GM21529 (cell line): Measurements from ENCODE around the gene ARHGAP33.
"Not testable (repeated sequence)": the region's sequence is repeated elsewhere in the genome, so short reads cannot be mapped to it uniquely, and the experiment has no call there.

Experiments used
- ATAC-seq: cut with Tn5 transposase; IDR thresholded peaks from one replicate; pipeline ENCODE4 v1.9.1; 2021; ENCODE audit not compliant: unreplicated experiment

Gene ARHGAP33

GRCh38 chr19:35790981-35791813 is 15.8 kb downstream of the ARHGAP33 start:
- ATAC-seq = no peak

DNA sequence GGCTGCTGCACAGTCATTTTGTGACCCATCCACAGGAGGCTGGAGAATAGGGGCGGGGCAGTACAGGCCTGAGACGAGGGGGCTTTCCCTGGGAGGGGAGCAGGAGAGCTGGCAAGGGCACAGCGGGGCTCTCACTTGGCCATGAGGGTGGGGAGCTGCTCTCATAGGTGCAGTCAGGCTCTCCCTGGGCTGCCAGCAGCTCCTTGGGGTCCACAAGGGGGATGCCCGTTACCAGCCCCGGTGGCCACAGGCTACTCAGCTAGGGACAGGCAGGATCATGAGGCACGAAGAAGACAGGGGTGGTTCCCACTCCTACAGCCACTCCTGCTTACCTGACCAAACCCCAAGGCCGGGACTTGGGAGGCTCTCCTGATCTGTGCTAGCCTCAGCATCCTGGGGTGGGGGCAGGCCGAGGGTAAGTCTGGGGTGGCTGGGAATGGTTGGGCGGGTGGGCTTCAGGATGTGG is 16.5 kb downstream of the ARHGAP33 start:
- ATAC-seq = no peak

DNA sequence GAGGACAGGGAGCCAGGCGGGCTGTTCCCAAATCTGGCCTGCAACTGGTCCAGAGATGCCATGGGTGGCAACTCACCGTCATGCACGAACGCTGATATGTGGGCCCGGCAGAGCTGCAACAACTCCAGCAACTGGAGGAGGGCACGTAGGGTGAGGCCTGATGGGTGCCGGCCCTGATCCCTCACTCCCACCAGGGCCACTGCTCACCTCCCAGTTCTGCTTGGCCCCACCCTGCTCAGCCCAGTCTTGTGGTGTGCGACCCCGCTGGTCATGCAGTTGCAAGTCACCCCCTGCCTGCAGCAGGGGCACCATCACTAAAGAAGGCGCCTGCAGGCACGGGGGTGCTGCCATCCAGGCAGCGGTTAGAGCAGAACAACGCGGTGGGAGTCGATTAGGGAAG is 16.9 kb downstream of the ARHGAP33 start:
- ATAC-seq = no peak

GRCh38 chr19:35792888-35793287 is 17.5 kb downstream of the ARHGAP33 start:
- ATAC-seq = no peak

GRCh38 chr19:35793381-35794165 is 18.2 kb downstream of the ARHGAP33 start:
- ATAC-seq = no peak

GRCh38 chr19:35795564-35795963 is 20.2 kb downstream of the ARHGAP33 start:
- not testable (repeated sequence) for ATAC-seq

DNA sequence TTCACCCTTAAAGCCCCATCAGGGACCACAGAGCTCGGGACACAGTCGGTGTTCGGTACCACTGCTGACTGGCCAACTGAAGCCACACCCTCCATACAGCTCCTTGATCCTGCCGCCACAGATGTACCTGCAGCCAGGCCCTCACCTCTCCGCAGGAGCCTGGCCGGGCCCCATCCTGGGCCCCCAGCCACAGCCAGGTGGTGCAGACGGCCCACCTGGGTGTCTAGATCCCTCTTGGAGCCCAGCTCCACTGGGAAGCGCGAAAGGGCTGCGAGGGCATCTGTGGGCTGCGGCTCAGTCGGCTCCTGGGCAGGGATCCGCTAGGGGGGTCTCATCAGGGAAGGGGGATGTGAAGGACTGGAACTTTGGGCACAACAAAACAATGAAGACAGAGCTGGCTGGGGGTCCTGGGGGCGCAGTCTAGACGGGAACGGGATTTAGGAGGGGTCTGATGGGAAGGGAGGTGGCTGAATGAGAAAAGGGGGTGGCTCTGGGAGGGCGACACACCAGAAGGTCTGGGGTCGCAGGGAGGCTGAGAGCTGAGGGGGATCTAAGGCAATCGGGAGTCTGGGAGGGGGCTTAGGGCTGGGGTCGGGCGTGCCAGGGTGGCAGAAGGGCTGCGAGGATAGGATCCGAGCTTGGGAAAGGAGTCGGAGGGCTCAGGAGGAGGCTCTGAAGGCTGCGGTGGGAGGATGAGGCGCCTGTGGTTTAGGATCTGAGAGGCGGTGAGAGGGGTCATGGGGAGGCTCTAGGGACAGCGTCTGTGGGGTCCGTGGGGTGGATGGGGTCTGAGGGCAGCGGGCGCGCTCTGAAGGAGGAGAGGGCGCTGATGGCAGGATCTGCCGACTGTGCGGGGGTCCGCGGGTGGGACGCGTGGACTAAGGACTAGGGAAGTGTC is 21.5 kb downstream of the ARHGAP33 start:
- no peak for ATAC-seq

- ATAC-seq = no peak
These were observed 22.3 kb downstream of the ARHGAP33 start for GRCh38 chr19:35797663-35798062.

DNA sequence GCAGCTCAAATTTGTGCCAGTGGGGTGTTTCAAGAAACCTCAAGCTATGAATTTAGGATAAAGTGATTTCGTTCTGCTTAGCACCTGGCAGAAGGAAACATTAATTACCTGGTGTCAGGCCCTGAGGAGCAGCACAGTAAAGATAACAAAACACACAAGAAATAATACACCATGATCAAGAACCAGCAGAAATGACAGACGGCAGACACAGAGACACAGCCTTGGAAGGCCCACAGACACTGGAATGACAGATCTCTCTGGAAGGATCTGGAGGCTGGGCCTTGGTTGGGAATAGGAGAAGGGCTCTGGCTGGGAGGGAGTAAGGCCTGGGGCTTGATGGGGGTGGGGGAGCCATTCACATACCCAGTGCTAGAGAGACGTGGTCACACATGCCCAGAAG is 26.5 kb downstream of the ARHGAP33 start:
- no peak for ATAC-seq

GRCh38 chr19:35805526-35806102 is 30.2 kb downstream of the ARHGAP33 start:
- no peak for ATAC-seq

DNA sequence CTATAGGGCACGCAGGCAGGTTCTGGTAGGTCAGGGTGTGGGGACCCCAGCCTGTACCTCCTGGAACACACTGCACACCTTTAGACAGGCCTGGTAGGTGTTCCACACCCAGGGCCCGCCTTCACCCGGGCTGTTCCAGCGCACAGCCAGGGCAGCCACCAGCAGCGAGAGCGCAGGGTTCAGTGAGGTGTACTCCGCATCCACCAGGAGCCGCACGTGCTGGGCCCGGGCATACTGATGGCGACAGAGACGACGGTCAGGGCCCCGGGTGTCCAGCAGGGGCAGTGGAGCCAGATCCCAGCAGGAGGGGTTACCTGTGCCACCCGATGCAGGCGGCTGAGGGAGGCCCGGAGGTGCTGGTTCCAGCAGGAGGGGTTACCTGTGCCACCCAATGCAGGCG is 31.2 kb downstream of the ARHGAP33 start:
- ATAC-seq = no peak

GRCh38 chr19:35807633-35808032 is 32.3 kb downstream of the ARHGAP33 start:
- no peak for ATAC-seq

GRCh38 chr19:35811317-35812219 is 36.2 kb downstream of the ARHGAP33 start:
- ATAC-seq = no peak

- ATAC-seq = no peak
These were observed 37.1 kb downstream of the ARHGAP33 start, which contains the start of gene PRODH2 for GRCh38 chr19:35812220-35813042. PRODH2 (minus strand) TSS chr19:35812845; CDS start chr19:35812805, 40 bp downstream.

- no peak for ATAC-seq
These were observed 37.9 kb downstream of the ARHGAP33 start for GRCh38 chr19:35813043-35813890.

DNA sequence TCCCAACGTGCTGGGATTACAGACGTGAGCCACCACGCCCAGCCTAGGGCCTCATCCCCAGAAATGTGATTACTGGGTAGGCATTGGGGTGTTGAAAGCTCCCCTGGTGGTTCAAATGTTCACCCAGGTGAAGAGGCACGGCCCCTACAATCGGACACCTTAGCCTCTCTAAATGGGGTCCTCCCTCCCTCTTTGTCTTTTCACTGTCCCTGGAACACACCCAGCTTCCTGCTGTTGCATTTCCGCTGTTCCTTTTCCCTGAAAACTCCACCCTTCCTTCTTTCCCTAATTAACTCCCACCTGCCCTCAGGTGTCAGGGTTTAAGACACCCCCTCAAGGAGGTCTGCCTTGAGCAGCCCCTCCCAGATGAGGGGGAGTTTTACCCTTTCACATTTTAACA is 40.9 kb downstream of the ARHGAP33 start:
- ATAC-seq = no peak

GRCh38 chr19:35816846-35817245 is 41.5 kb downstream of the ARHGAP33 start:
- no peak for ATAC-seq

- no peak for ATAC-seq
These were observed 43.1 kb downstream of the ARHGAP33 start for GRCh38 chr19:35818445-35818844.
